Ovary (tissue), 9 donors: ENCODE data around the gene TMPRSS11E. TPM values are rescaled to one million over a fixed set of nuclear protein-coding genes. Genes with fewer than 3 reads are reported as not detected.
"Not testable (repeated sequence)": the region's sequence is repeated elsewhere in the genome, so short reads cannot be mapped to it uniquely, and the experiment has no call there.

Source experiments
- DNase-seq, 5 donors: peaks; one replicate each; pipeline ENCODE4 v3.0.0-alpha.2; 2019 to 2020
- H3K27ac ChIP-seq, 2 donors: fragments of 200-600 bp; one replicate each; pipeline versions ENCODE4 v1.5.1 to v1.8.0; 2019 to 2022
- H3K27me3 ChIP-seq: fragments of 200-600 bp; one replicate; pipeline ENCODE4 v1.8.0; 2022
- H3K36me3 ChIP-seq: fragments of 200-600 bp; sonication (generic); one replicate; pipeline ENCODE4 v1.5.1; 2019
- H3K4me1 ChIP-seq: one replicate; pipeline ENCODE4 v1.8.1; 2013; ENCODE audit warnings: mild to moderate bottlenecking, moderate library complexity; ENCODE audit not compliant: insufficient read depth
- H3K4me3 ChIP-seq: fragments of 200-600 bp; sonication (generic); one replicate; pipeline ENCODE4 v1.5.1; 2017
- H3K9me3 ChIP-seq, 2 donors: fragments of 200-600 bp in 1 of 2; sonication (generic) in 1 of 2; one replicate each; pipeline versions ENCODE4 v1.5.1 to v1.8.1; 2013 to 2019; ENCODE audit warnings: mild to moderate bottlenecking in 1 of 2, moderate library complexity in 1 of 2
- EP300 ChIP-seq: sonication (generic); formaldehyde crosslinking; IDR thresholded peaks from one replicate; pipeline ENCODE4 v1.6.1; 2017; ENCODE audit warnings: antibody characterized with exemption
- POLR2A ChIP-seq: fragments of 450-650 bp; IDR thresholded peaks from one replicate; pipeline ENCODE4 v1.6.1; 2017; ENCODE audit warnings: antibody characterized with exemption, mild to moderate bottlenecking, moderate library complexity
- WGBS, 3 donors: extraction: QIAGEN DNeasy Blood & Tissue Kit in 1 of 3; methylation state at CpG; one replicate each; pipeline versions ENCODE4 v1.1.5 to v1.1.7; 2013 to 2017; 5-methylcytosine and 5-hydroxymethylcytosine counted together
- intact Hi-C, 4 donors: fragments of 100-400 bp; cut with DNase I; formaldehyde crosslinking; loops; one replicate each; pipeline versions ENCODE4 v1.11.0 to v1.15.1; 2022 to 2023
- polyA plus RNA-seq, 2 donors: library from polyadenylated mRNA; stranded (reverse); fragments of 200-250 nt in 1 of 2; fragments of 350-450 nt in 1 of 2; fragmentation: Illumina TruSeq in 1 of 2; extraction: RNeasy Lipid Tissue Mini Kit (QIAGEN cat#74804) in 1 of 2; gene quantifications; one replicate each; pipeline ENCODE4 v1.2.3, GENCODE V29; 2013 to 2014
- total RNA-seq, 7 donors: library from RNA; depleted of rRNA in 2 of 7; stranded (reverse); fragments of >200 nt in 2 of 7; fragmentation: NEBNext Ultra II Directional in 3 of 7; extraction: Animal tissue kit (Norgen Biotek cat#: 25700) in 3 of 7; gene quantifications; one replicate each; pipeline versions ENCODE4 v1.1.0 to v1.2.4, GENCODE V29; 2016 to 2023
- TF ChIP-seq, protein P1 (sequence below), 3 donors: fragments of 450-650 bp in 2 of 3; fragments of 200-600 bp in 1 of 3; IDR thresholded peaks; one replicate each; pipeline versions ENCODE4 v1.5.1 to v1.8.0; 2016 to 2022; ENCODE audit warnings: antibody characterized with exemption in 3 of 3, mild to moderate bottlenecking in 1 of 3
- donor health status: DM: no; HTN: no; CAD: no; lungs with moderate emphysema.
- donor health status: DM: no; HTN: no; CAD: no.
- donor health status: Bipolar disorder and iron deficiency.
- donor health status: DM: yes; HTN: yes; CAD: no.
- donor health status: DM: no; HTN: no; CAD: no.
- donor health status: DM: yes; HTN: yes; CAD: no.

Gene TMPRSS11E
- total and polyA plus RNA-seq, 9 donors = not detected

DNA sequence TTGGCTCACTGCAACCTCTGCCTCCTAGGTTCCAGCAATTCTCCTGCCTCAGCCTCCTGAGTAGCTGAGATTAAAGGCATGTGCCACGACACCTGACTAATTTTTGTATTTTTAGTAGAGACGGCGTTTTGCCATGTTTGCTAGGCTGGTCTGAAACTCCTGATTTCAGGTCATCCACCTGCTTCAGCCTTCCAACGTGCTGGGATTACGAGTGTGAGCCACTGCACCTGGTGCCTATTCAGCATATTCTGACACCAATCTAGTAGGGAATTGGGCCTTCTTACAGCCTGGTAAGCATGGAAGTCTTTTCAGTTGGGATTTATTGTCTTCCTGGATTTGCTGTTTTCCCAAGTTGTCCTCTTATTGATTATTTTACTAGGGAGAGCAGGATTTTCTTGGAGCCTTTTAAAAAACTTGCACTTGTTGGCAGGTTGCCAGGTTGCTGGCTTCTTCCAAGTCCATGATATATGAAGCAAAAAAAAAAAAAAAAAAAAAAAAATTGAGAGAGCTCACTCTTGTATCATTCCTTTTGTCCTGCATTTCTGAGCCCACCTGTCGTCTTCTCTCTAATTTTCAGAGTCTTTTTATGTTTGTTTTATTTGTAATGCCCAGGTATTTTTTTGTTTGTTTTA lies 43.7 kb downstream of the TMPRSS11E start:
- WGBS, 3 donors = 70 to 81% (median 78%) methylated on average over 6 of the region's 6 CpGs
- TF ChIP-seq EP300 = no peak
- TF ChIP-seq POLR2A = no peak
- TF ChIP-seq, protein P1, sequence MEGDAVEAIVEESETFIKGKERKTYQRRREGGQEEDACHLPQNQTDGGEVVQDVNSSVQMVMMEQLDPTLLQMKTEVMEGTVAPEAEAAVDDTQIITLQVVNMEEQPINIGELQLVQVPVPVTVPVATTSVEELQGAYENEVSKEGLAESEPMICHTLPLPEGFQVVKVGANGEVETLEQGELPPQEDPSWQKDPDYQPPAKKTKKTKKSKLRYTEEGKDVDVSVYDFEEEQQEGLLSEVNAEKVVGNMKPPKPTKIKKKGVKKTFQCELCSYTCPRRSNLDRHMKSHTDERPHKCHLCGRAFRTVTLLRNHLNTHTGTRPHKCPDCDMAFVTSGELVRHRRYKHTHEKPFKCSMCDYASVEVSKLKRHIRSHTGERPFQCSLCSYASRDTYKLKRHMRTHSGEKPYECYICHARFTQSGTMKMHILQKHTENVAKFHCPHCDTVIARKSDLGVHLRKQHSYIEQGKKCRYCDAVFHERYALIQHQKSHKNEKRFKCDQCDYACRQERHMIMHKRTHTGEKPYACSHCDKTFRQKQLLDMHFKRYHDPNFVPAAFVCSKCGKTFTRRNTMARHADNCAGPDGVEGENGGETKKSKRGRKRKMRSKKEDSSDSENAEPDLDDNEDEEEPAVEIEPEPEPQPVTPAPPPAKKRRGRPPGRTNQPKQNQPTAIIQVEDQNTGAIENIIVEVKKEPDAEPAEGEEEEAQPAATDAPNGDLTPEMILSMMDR (IDR thresholded peaks at IDR 0.05) = no peak
- Histone ChIP-seq H3K9me3 (no peaks in the 10 kb centered on the region), H3K27ac (no peak overlapping the region), H3K4me3 (no peak overlapping the region), H3K4me1 (no peaks in the 10 kb centered on the region), H3K27me3 (no peaks in the 10 kb centered on the region), H3K36me3 (no peaks in the 10 kb centered on the region)
- intact Hi-C loops = no loop called here
- DNase-seq = no peak

- Histone ChIP-seq H3K36me3 (no peaks in the 10 kb centered on the region), H3K27me3 (no peaks in the 10 kb centered on the region), H3K27ac (no peak overlapping the region), H3K4me1 (no peaks in the 10 kb centered on the region), H3K9me3 (no peaks in the 10 kb centered on the region), H3K4me3 (no peak overlapping the region)
- TF ChIP-seq POLR2A = no peak
- TF ChIP-seq EP300 = no peak
- TF ChIP-seq, protein P1 (IDR thresholded peaks at IDR 0.05) = no peak
- no peak for DNase-seq
- intact Hi-C loops = no loop called here
- WGBS, 3 donors = 3 to 13% (median 4%) methylated on average over 1 of the region's 1 CpG
These were observed 47.4 kb downstream of the TMPRSS11E start for GRCh38 chr4:68494688-68495087.

DNA sequence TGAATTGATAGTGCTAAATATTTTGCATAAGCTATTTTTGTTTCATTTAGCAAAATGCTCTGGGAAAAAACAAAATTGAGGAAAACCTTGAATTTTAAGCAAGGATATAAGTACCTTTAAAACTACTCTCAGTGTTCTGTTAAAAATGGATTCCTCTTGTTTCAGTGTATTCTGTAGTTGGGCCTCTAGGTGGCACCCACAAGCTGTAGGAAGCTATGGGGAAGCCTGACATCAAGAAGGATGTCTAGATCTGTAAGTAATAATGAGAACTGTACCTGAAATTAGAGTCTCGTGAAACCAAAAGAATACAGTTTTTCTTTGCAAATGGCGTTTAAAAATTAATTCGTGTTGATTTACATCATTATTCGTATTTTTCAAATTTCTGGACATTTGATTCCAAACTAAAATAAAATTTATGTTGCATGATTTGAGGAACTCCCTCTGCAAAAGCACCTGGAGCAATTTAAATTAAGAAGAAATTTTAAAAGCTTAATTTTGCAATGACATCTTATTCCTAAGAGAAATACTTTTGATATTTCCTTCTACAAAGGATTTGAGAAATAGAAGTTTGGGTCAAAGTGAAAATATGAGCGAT lies 51.2 kb downstream of the TMPRSS11E start:
- no peak overlapping the region for H3K27ac ChIP-seq
- TF ChIP-seq, protein P1 (IDR thresholded peaks at IDR 0.05) = peak in 1 of 3 donors; percentile 29
- TF ChIP-seq EP300 = no peak
- intact Hi-C loops = no loop called here
- no peaks in the 10 kb centered on the region for H3K4me1 ChIP-seq
- no peaks in the 10 kb centered on the region for H3K36me3 ChIP-seq
- peak in 2 of 5 donors; percentile 33 to 36 for DNase-seq
- 17 to 20% (median 19%) methylated on average over 5 of the region's 5 CpGs for WGBS, 3 donors
- no peak overlapping the region for H3K4me3 ChIP-seq
- no peaks in the 10 kb centered on the region for H3K9me3 ChIP-seq
- no peaks in the 10 kb centered on the region for H3K27me3 ChIP-seq

DNA sequence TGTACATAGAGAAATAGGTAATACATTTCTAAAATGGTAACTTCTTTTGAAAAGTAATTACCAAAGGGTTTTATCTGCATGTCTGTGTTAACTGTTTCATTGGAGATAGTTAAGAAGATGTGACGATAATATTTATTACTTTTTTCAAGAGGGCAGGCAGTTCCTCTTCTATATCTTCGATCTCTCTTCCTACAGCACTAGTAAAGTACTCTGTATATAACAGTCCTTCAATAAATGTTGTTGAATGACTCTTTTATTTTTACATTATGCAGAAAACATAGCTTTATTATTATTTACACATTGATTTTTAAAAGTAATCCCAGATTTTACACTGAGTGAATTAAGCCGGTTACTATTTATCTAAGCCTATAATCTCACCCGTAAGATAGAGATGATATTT lies 51.8 kb downstream of the TMPRSS11E start:
- no peaks in the 10 kb centered on the region for H3K36me3 ChIP-seq
- no peaks in the 10 kb centered on the region for H3K4me1 ChIP-seq
- H3K27me3 ChIP-seq = no peaks in the 10 kb centered on the region
- H3K27ac ChIP-seq = no peak overlapping the region
- TF ChIP-seq, protein P1 (IDR thresholded peaks at IDR 0.05) = no peak
- no peak for TF ChIP-seq EP300
- TF ChIP-seq POLR2A = no peak
- H3K4me3 ChIP-seq = no peak overlapping the region
- no peak for DNase-seq
- H3K9me3 ChIP-seq = no peaks in the 10 kb centered on the region
- 59 to 68% (median 65%) methylated on average over 4 of the region's 4 CpGs for WGBS, 3 donors
- intact Hi-C loops = no loop called here

GRCh38 chr4:68503462-68503861 lies 56.2 kb downstream of the TMPRSS11E start:
- WGBS, 3 donors = 64 to 76% (median 74%) methylated on average over 4 of the region's 4 CpGs
- H3K36me3 ChIP-seq, H3K9me3 ChIP-seq, H3K27me3 ChIP-seq, H3K4me1 ChIP-seq, H3K27ac ChIP-seq, DNase-seq, H3K4me3 ChIP-seq: not testable (repeated sequence)
- intact Hi-C loops = loop anchor here in 1 of 4 donors (10.0 kb wide), 1 partner anchor 131 kb away; no protein-coding TSS in a partner anchor

DNA sequence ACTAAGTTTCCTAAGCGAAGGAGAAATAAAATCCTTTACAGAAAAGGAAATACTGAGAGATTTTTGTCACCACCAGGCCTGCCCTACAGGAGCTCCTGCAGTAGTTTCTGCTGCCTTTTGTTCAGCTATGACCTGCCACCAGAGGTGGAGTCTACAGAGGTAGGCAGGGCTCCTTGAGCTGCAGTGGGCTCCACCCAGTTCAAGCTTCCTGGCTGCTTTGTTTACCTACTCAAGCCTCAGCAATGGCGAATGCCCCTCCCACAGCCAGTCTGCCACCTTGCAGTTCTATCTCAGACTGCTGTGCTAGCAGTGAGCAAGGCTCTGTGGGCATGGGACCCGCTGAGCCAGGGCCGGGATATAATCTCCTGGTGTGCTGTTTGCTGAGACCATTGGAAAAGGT lies 57.6 kb downstream of the TMPRSS11E start:
- not testable (repeated sequence) for H3K27me3 ChIP-seq, H3K9me3 ChIP-seq, H3K36me3 ChIP-seq, H3K4me3 ChIP-seq, DNase-seq, H3K27ac ChIP-seq, H3K4me1 ChIP-seq
- 92 to 95% (median 93%) methylated on average over 4 of the region's 4 CpGs for WGBS, 3 donors
- intact Hi-C loops = loop anchor here in 3 of 4 donors (5.0 to 10.0 kb wide), 2 partner anchors 122 to 130 kb away; no protein-coding TSS in a partner anchor

DNA sequence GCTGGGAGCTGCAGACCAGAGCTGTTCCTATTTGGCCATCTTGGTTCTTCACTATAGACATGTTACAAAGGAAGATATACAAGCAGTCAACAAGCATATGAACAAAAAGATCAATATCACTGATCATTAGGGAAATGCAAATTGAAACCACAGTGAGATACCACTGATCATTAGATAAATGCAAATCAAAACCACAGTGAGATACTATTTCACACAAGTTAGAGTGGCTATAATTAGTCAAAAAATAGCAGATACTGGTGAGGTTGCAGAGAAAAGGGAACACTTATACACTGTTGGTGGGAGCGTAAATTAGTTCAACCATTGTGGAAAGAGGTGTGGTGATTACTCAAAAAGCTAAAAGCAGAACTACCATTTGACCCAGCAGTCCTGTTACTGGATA lies 58.2 kb downstream of the TMPRSS11E start:
- not testable (repeated sequence) for H3K4me3 ChIP-seq, DNase-seq, H3K27me3 ChIP-seq, H3K27ac ChIP-seq, H3K36me3 ChIP-seq, H3K9me3 ChIP-seq, H3K4me1 ChIP-seq
- intact Hi-C loops = loop anchor here in 3 of 4 donors (5.0 to 10.0 kb wide), 2 partner anchors 122 to 129 kb away; no protein-coding TSS in a partner anchor
- 94 to 97% (median 95%) methylated on average over 1 of the region's 1 CpG for WGBS, 3 donors
